HG03575 (cell line): Measurements from ENCODE around the gene GGA2.

Experiments used
- ATAC-seq: cut with Tn5 transposase; IDR thresholded peaks from one replicate; pipeline ENCODE4 v1.9.1; 2021; ENCODE audit not compliant: unreplicated experiment, insufficient number of reproducible peaks, low FRiP score; ENCODE audit errors: extremely low read depth

Gene GGA2

GRCh38 chr16:23506606-23506994, 3.7 kb downstream of the GGA2 start:
- ATAC-seq, result no peak

DNA sequence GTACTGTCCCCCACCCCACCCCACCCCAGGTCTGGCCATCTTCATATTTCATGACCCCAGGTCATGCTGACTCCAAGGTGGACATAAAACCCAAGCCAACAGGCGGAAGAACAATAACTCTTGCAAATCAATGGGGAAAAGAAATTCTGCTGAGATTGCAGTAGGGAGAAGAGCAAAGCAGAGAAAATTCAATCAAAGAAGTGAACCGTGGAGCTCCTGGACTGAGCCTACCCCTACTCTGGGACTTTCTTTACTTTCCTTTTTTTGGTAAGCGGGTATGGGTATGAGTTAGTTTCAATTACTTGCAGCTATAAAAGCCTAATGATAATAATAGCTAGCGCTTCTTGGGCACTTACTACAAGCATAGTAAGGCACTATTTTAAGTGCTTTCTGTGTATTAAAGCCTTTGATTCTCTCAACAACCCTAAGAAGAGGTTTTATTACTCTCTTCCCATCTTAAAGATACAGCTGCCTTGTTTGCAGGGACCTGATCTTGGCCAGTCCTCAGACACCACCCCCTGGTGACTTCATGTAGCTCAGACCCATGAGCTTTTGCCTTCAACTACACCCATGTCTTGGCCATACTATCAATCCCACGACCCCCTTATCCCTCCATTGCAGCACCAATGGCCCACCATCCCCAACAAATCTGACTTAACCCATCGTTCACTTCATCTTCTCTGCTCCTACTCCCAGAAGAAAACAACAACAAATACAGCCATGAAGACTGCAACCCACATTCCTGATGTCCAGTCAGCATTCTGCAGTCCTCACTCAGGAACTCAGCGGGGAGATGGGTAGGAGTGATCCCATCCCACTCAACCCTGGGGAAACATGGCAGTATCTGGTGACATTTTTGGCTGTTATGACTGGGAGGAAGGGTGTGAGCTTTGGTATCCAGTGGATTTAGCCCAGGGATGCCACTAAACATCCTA, 4.4 kb downstream of the GGA2 start:
- ATAC-seq, result no peak

DNA sequence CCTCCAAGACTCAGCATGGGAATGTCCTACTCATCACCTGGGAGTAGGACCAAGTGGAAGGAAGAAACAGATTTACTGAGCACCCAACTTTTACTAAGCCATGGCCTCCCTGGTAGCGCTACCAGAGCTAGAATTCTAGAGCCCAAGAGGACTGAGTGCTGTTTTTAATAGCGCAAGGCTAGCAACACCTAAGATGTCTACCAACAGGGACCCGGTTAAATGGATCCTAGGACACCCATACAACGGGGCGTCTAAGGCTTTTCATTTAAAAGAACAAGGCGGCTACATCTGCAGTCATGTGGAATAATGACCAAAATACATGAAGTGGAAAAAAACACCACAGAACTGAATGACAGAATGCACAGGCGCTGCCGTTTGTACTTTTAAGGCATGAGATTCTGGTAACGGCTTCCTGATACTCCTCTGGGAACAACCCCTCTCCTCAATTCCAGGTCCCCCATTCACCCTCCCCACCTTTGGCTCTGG, 5.1 kb downstream of the GGA2 start:
- ATAC-seq, result no peak

- peak; percentile 64 for ATAC-seq
Observed at GRCh38 chr16:23504453-23505179, 5.7 kb downstream of the GGA2 start.

- no peak for ATAC-seq
Observed at GRCh38 chr16:23504076-23504452, 6.2 kb downstream of the GGA2 start.

GRCh38 chr16:23502466-23502865, 7.8 kb downstream of the GGA2 start:
- ATAC-seq, result no peak

DNA sequence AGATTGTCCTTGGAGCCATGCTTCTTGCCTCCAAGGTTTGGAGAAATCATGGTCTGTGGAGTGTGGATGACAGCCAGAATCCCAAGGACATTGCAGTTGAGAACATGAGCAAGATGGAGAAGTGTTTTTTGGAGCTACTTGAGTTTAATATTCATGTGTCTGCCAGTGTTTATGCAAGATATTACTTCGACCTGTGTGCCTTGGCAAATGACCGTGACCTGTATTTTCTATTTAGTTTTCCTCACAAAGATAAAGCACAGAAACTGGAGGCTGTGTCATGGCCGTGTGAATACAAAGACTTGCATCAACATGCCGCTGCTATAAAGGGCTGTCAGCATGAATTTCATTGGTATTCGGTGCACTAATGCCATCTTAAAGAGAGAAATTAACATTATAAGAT, 9.0 kb downstream of the GGA2 start:
- no peak for ATAC-seq

GRCh38 chr16:23500862-23501225, 9.4 kb downstream of the GGA2 start:
- ATAC-seq, result no peak

- no peak for ATAC-seq
Observed at GRCh38 chr16:23500212-23500861, 10.0 kb downstream of the GGA2 start.

DNA sequence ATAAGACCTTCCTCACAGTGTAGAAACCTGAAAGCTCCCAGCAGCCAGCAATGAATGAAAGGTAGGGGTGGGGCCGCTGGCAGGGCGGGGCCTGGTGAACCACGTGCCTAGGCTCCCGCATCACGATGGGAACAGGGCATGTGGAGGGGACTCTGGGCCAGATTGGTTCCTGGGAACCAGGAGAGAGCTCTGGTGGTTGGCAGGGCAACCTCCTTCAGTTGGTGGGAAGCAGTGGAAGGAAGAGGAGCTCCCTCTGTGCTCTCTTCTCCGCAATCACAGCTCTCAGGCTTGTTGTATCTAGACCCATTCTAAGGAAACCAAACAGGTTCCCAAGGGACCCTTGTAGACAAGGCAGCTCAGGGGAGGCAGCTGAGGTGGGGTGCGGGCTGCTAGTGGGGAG, 10.5 kb downstream of the GGA2 start:
- ATAC-seq, result no peak

DNA sequence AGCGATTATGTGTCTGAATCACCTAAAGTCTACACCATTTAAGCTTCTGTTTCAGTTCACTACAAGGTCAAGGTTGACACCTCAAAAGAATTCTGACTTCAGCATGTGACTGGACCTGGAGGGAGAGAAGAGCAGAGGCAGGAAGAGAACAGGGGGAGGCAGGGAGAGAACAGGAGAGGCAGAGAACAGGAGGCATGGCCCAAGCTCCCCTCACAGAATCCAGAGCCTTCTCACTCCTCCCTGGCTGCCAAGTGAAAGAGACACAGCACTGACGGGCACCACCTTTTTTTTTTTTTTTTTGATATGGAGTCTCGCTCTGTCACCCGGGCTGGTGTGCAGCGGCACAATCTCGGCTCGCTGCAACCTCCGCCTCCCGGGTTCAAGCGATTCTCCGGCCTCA, 11.4 kb downstream of the GGA2 start:
- ATAC-seq, result no peak

DNA sequence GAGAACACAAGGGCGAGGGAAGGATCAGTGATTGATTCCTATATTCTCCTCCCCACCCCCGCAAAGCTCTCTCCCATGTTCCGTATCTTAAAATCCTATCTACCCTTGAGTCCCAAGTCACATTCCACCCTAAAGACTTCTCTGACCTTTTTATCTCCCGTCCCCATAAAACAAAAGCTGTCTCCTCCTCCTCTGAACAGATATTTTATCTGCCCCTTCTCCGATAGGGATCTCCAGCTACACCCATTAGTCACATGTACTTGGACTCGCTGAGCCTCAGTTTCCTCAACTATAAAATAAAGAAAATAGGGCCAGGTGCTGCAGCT, 12.8 kb downstream of the GGA2 start:
- no peak for ATAC-seq

DNA sequence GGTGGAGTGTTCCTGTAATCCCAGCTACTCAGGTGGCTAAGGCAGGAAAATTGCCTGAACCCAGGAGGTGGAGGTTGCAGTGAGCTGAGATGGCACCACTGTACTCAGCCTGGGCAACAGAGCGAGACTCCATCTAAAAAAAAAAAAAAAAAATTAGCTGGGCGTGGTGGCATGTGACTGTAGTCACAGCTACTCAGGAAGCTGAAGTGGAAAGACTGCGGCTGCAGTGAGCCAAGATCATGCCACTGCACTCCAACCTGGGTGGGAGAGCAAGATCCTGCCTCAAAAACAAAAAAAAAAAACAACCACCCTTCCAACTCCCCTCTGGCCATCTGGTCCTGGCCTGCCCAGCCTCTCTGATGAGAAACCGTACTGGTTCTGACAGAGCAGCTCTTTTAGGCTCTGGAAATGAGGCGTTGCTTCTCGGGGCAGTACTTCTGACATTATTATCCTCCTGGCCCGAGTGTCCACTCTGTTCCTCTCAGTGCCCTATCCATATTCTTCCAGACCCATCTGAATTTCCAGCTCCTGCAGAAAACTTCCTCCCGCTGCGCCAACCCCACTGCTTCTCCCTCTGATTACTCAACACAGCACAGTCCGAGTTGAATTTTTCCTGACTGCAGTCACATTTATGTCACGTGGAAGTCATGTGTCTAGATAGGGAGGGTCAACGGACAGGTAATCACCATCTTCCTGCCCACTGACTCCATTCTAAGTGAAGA, 13.3 kb downstream of the GGA2 start:
- no peak for ATAC-seq

DNA sequence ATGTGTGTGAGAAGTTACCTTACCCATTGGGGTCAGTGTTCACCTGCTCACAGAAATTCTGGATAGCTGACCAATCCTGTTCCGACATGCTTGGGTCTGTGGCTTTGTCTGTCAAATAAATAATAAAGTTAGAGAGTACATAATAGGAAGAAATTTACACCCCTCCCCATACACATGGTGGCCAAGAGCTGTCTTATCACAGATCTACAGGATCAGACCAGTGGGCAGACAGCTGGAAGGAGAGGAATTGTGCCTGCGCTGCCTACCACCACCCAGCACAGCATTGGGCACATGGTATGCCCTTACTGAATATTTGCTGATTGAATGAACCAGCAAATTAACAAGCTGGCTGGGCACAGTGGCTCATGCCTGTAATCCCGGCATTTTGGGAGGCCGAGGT, 14.6 kb downstream of the GGA2 start:
- no peak for ATAC-seq

GRCh38 chr16:23494188-23494587, 16.1 kb downstream of the GGA2 start:
- no peak for ATAC-seq

DNA sequence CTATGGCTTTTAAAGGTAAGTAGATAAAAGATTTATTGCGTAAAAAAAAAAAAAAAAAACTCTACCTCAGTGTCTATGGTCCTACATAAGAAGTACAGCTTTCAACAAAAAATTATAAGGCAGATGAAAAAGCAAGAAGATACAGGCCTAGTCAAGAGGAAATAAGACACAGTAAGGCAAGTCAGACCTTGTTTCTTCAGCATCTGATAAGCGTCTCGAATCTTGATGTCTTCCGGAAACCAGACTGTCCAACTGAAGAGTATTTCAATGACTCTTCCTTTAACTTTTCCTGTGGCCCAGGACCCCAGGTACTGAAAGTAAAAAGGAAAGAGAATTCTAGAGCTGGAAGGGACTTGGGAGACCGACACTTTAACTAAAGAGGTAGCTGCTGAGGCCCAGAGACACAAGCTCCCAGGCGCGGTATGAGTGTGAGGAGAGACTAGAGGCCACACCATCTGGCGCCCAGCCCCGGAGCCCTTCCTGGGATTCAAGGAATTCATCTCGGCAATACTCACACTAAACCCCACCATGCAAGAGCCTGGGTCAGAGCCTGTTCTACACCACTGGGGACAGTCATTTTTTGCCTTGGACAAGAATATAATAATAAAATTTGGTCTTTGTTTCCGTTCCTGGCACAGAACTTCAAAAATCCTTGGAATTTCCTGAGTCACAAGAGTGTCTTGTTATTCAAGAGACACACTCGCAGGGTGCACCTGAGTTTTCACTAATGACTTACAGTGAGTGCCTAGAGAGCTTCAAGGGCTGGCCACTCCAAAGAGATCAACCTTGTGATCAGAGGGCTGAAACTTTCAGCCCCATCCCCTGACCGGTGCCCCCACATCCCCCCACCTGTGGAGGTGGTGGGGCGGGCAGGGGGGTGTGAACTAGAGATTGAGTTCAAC, 18.6 kb downstream of the GGA2 start:
- ATAC-seq, result no peak

DNA sequence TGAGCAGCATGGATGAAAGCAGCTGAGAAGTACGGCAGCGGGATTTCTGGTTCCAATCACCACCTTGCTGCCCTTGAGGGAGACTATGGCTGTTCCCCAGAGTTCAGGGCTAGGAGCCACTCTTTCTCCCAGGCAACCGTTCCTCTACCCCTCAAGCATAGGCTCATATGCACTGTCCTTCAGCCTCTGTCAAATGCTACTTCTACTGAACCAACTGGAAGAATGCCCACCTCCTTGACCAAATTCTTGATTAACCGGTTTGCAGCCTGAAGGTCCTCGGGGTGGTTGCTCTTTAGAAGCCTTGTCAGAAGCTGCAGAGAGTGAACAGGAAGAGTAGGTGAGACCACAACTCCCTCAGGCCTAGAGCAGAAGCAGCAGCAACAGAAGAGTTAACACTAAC, 23.8 kb downstream of the GGA2 start:
- ATAC-seq, result no peak

- ATAC-seq, result no peak
Observed at GRCh38 chr16:23485841-23486240, 24.5 kb downstream of the GGA2 start.
